Activated CD8-positive, alpha-beta memory T cell treated with anti-CD3 and anti-CD28 coated beads for 24 hours (primary cell): ENCODE measurements around the gene MATCAP1.

Source experiments
- DNase-seq: peaks from one replicate; pipeline ENCODE4 v3.0.0-alpha.2; 2020

Gene MATCAP1

DNA sequence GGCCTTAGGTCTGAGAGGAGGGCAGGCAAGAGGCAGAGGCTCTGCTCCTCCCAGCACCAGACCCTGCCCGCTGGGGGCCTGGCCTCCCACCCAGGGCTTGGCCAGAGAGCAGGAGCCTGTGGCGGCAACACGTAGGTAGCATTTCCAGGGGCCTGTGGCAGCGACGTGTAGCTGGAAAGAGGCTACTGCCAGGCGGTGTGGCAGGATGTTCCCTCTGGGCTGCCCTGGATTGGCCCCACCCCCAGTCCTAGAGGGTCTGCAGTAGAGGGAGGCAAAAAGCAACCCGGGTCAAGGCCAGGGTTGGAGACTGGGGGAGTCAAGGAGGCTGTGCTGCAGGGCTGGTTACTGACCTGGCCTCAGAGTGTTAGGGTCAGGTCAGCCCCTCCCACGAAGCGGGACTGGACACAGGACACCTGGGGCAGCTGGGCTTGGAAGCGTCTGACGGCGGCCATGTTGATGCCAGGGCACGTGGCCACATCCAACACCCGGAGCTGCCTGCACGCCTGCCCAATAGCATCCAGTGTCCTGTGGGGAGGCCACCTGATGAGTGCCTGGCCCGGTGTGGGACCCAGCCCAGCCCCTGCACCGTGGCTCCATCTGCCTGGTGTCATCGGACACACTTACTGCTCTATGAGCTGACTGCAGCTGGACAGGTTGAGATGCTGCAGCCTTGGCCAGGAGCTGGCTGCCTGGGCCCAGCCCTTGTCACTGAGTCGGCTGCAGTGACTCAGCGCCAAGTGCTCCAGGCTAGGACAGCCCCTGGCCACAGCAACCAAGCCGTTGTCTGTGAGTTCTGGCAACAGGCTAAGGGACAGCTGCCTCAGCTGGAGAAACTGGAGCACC lies 23.7 kb upstream of the MATCAP1 start:
- DNase-seq = no peak

DNA sequence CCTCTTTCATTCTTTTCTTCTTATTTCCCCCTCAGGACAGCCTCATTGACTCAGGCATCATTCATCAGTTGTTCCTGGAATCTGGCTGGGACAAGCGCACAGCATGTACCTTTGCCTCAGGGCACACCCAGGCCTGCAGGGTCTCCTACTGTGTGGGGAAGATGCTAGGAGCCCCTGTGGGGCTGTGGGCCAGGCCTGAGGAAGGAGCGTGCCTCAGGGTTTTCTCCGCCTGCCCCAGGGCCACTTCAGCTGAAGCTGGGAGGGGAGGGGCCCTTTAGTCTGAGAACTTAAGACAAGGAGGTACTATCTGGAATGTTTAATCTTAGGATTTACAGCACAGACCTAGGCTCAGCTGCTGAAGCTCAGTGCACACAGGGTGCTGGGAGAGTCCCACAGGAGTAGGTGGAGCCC lies 23.1 kb upstream of the MATCAP1 start:
- no peak for DNase-seq

DNA sequence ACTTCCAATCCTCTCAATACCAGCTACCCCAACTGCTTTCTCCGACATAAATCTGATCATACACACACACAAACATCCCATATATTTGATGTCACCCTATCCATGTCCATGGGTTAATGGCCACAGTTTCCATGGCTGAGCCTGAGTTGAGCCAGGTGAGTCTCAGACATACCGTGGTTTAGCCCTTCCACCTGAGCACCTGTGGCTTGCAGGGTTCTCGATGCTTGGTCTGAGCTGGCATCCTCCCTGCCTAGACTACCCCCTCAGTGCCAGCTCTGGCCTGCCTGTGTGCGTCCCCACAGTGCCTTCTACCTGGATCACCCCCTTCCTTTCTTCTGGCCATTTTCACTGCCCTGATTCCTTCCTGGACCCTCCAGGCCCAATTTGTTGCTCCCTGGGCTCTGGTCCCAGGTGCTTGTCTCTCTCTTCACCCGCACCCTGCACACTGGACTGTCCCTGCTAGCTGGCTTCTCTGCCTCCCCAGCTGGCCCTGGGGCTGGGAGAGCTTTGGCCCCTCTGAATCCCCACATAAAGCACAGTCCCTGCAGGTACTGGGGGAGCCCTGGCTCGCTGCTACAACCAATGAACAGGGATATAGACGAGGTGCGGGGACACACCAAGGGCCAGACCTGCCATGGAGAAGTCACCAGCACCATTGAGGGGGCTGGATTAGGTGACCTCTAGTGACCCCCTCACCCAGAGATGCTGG lies 22.5 kb upstream of the MATCAP1 start:
- DNase-seq = no peak

DNA sequence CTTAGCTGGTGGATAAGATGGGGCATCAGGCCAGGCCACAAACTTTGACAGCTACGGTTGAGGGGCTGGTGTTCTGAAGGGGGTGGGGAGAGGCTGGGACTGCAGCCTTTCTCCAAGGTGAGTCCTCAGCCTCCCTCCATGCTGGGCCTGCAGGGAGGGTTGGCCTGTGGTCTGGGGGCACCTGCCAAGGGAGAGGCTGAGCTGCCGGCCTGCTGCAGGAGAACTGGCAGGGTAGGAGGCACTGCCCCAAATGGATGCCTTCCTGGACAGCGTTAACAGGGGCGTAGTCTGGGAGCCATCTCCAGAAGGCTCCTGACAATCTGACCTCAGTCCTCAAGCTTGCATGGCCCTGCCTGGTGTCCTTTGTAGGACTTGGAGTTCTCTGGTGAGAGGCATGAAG lies 20.3 kb upstream of the MATCAP1 start:
- DNase-seq = no peak

DNA sequence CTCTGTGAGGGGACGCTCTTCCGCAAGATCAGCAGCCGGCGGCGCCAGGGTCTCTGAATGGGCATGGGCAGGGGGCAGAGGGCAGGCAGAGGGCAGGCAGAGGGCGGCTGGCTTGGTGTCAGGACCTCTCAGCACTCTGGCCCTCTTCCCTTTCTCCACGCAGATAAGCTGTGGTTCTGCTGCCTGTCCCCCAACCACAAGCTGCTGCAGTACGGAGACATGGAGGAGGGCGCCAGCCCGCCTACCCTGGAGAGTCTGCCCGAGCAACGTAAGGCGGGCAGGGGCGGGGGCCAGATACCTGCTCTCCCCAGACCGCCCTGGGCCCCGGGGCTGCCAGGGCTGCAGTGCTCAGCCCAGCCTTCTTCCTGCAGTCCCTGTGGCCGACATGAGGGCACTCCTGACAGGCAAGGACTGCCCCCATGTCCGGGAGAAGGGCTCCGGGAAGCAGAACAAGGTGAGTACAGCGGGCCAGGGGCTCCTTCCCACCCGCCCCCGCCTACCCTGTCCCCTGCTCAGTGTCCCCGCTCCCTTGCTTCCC lies 19.3 kb upstream of the MATCAP1 start:
- no peak for DNase-seq

DNA sequence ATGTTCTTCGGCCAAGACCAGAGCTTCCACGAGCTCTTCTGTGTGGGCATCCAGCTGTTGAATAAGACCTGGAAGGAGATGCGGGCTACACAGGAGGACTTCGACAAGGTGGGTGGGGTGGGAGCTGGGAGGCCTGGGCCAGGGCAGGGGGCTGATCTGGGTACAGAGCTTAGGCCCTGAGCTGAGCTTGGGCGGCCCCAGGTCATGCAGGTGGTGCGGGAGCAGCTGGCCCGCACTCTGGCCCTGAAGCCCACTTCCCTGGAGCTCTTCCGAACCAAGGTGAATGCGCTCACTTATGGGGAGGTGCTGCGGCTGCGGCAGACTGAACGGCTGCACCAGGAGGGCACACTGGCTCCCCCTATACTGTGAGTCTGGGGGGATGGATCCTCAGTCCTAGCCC lies 18.7 kb upstream of the MATCAP1 start:
- no peak for DNase-seq

DNA sequence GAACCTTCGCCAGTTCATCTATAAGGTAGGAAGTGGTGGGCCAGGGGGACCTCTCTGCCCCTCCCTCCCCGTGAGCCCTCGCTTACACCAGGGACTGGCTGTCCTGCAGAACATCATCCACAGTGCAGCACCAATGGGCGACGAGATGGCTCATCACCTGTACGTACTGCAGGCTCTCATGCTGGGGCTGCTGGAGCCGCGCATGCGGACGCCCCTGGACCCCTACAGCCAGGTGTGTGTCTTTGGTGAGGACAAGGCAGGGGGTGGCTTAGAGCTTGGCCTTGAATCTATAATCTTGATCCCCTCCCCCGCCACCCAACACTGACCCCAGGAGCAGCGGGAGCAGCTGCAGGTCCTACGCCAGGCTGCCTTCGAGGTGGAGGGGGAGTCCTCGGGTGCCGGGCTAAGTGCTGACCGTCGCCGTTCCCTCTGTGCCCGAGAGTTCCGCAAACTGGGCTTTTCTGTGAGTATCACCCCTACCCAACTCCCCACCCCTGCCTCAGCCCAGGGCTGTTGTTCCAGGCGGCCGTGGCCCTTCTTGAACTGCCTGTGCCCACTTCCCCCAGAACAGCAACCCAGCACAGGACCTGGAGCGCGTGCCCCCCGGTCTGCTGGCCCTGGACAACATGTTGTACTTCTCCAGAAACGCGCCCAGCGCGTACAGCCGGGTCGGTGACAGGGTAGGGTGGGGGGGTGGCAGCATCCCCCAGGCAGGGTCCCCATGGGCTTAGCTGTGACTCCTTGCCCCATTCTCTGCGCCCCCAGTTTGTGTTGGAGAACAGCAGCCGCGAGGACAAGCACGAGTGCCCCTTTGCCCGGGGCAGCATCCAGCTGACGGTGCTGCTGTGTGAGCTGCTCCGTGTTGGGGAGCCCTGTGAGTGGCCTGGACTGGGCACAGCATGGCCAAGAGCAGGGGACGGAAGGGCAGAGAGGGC lies 17.9 kb upstream of the MATCAP1 start:
- no peak for DNase-seq

DNA sequence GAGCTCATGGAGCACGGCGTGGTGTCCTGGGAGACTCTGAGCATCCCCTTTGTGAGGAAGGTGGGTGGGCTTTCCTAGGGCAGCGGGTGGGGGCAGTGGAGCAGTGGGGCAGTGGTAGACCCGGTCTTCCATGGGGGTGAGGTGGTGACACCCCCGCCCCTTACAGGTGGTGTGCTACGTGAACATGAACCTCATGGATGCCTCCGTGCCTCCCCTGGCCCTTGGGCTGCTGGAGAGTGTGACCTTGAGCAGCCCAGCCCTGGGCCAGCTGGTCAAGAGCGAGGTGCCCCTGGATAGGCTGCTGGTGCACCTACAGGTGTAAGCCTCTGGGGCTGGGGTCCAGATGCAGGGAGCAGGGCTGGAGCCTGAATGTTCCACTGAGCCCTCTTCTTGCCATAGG lies 16.7 kb upstream of the MATCAP1 start:
- no peak for DNase-seq

DNA sequence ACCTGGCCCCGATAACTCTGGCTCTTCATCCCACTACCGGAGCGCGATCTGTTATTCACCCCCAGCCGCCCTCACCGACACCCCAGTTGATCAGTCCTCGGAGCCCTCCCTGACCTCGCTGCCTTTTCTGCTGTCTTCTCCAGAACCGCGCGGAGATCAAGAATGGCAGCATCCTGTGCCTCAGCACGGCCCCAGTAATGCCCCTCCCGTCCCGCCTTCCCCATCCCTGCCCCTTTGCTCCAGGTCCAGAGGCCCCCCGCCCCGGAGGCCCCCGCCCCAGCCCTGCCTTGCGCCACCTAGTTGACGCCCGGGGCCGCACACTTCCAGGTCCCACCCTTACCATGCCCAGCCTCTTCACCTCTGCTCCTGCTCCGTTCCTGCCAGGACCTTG lies 16.0 kb upstream of the MATCAP1 start:
- no peak for DNase-seq

DNA sequence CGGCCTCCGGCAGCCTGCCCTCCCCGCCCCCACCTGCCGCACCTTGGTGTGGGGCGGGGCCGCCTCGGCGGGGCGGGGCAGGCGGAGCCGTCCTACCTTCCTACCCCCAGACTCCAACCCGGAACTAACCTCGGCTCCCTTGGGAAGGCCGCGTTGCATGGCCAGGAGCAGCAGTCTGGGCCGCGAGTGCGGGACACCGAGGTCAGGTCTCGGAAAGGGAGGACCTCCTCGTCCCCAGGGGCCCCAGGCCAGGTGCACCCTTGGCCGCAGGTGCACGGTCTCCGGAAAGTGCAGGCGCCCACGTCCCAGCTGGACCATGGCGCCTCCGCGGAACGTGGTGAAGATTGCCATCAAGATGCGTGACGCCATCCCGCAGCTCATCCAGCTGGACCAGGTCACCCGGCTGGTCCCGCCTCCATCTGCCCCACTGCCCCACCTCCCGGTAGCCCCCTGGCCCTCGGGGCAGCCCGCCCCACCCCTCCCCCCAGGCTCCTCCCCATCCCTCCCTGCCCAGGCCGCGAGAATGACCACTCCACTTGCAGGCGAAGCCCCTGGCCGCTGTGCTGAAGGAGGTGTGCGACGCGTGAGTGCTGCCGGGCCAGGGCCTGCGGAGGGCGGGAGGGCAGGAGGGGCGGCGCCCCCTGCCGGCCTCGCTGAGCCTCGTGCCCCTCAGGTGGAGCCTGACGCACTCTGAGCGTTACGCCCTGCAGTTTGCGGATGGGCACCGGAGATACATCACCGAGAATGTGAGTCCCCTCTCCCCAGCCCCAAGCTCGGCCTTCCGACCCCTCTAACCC lies 15.4 kb upstream of the MATCAP1 start, which contains the start of gene ELMO3:
Gene ELMO3, plus strand, starts transcription at position 121 of the 797 bp plus-strand sequence. Its CDS starts 196 bp downstream, at position 317.
- DNase-seq = no peak

DNA sequence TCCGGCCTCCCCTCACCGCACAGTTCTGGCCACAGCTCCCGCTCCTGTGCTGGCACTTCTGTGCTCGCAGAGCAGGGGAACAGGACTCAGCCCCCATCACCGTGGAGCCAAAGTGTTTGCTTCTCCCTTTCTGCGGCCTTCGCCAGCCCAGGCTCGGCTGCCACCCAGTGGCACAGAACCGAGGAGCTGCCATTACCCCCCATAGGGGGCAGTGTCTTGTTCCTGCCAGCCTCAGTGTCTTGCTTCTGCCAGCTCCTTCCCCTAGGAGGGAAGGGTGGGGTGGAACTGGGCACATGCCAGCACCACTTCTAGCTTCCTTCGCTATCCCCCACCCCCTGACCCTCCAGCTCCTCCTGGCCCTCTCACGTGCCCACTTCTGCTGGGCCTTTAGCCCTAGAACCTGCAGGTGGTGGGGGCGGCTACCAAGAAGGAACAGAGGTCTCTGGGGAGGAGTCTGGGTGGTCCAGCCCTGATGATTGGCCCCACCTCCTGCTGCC lies 14.5 kb upstream of the MATCAP1 start:
- no peak for DNase-seq

DNA sequence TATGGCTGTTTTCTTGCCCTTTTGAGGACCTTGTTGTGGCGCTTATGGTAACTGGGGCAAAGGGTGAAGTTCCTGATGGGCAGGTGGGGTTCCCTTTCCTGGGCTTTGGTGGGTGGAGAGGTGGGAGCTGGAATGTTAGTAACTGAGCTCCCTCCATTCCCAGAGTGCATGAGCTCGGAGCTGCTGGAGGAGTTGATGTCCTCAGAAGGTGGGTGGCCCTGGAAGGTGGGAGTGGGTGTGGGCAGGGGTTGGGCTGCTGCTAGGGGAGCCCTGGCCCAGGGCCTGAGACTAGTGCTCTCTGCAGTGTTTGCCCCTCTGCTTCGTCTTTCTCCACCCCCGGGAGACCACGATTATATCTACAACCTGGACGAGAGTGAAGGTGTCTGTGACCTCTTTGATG lies 13.9 kb upstream of the MATCAP1 start:
- DNase-seq = no peak

DNA sequence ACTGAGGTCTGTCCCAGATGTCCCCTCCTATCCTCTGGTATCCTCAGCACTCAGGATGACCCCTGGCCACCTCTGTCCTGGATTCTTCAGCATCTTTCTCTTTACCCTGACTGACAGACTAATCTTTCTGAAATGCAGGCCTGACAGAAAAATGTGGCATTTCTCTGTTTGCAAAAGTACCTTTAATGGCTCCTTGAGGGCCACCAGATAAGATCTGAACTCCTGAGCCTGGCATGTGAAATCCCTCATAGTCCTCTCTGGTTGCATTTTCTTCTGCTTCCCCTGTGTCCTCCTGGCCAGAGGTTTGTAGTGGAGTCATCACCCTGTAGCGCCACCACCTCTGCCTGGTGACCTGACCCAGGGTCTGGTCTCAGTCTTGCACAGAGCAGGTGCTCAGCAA lies 13.1 kb upstream of the MATCAP1 start:
- no peak for DNase-seq

DNA sequence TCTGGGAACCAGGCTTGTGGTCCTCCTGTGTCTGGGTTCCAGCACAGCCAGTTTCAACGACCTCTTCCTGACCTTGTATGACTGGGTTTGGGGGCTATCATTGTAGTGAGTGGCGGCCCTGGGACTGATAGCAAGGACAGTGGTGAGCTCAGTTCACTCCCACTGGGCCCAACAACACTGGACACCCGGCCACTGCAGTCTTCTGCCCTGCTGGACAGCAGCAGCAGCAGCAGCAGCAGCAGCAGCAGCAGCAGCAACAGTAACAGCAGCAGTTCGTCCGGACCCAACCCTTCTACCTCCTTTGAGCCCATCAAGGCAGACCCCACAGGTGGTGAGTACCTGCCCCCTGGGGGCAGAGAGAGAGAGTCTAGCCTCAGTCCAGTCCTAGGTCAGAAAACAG lies 11.9 kb upstream of the MATCAP1 start:
- DNase-seq = no peak

DNA sequence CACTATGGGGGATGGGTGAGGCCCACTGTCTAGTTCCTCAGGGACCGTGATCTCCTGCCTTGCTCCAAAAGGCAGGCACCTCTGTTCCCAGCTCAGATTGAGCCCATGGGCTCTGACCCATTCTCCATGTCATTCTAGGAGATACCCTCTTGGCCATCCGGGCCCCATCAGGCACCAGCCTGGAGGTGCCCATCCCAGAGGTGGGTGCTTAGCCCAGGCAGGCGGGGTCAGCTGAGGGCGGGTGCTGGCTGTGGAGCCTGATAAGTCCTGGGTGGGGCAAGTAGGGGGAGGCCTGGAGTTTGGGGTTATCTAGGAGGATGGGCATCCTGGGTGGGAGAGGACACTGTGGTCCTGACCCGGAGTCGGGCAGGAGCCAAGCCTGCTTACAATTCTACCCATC lies 10.5 kb upstream of the MATCAP1 start:
- DNase-seq = no peak

DNA sequence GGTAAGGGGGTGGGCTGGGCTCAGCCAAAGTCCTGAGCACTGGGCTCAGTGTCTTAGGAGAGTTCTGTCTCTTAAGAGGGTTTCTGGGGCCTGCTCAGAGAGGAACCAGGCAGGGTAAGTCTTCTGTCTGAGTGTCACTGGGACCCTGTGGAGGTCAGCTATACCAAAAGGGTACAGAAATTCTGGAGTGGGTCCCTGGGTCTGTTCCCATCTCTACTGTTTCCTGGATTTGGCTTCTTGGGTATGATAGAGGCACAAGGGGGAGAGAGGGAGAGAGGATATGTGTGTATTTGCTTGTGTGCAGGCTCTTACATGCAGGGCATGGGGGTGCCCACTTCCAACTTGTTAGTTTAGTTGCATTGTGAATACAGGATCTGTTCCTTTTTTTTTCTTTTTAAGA lies 9.8 kb upstream of the MATCAP1 start:
- DNase-seq = no peak

DNA sequence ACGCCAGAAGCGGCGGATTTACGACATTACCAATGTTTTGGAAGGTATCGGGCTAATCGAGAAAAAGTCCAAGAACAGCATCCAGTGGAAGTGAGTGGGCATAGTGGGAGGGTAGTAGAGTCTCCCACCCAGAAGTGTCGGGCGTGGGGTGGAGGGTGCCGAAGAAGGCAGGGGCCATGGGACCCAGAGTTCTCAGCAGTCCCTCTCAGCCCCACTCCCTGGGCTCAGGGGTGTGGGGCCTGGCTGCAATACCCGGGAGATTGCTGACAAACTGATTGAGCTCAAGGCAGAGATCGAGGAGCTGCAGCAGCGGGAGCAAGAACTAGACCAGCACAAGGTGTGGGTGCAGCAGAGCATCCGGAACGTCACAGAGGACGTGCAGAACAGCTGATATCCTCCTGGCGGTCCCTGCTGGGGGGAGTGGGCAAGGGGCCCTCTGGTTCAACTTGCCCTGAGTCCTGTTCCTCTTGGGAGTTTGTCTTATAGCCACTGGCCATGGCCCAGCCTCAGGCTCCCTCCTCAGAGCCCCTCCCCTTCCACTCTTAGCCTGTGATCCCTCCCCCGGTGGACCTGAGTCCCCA lies 9.1 kb upstream of the MATCAP1 start:
- no peak for DNase-seq

DNA sequence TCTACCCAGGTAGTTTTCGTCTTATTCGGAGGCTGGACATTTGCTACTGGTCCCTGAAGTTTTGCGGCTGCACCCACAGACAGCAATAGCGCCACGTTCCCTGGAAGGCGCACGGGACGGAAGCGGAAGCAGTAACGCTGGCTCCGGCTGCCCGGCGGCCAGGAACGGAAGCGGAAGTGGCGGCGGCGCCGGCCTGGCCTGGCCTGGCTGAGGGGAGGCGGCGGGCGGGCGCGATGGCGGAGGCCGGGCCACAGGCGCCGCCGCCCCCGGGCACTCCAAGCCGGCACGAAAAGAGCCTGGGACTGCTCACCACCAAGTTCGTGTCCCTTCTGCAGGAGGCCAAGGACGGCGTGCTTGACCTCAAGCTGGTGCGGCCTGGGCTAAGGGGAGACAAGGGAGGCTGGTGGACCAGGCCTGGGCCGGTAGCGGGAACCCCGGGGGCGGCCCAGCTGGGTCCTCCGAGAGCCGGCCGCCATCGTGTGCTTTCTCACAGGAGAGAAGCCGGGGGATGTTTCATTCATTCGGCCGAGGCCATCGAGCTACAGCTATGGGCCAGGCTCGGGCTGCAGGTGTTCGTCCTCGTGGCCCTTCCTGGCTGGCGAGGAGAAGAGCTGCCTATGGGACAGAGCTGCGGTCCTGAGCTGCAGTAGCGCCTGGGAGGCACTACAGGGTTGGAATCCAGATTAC lies 8.4 kb upstream of the MATCAP1 start, which contains the start of gene E2F4:
Gene E2F4, plus strand, starts transcription at position 161 of the 687 bp plus-strand sequence. Its CDS starts 73 bp downstream, at position 234.
- peak; percentile 93 for DNase-seq

DNA sequence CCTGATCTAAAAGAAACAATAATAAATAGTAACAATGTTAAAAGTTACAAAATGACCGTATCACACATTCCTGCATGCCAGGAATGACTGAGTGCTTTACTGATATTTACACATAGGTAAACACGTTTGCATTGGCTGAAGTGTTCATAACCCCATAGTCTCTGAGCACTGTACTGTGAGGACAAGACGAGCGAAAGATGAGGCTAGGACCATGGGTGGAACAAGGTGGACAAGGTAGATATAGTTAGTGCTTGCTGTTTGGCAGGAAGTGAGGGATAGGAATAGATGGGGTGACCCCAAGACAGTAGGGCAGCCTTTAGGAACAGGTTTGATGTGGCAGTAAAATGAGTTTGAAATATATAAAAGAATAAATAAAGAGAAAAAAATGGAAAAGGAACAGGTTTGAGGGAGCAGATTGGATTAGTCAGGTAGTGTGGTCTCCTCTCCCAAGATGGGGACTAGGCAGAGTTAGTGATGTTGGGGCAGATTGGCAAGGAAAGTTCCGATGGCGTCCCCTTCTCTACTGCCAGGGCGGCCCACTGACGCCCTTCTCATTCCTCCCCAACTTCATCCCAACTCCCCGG lies 7.7 kb upstream of the MATCAP1 start:
- peak; percentile 55 for DNase-seq
